OCI-LY7 (cell line): ENCODE measurements around the gene TMEM248. TPM values are rescaled to one million over a fixed set of nuclear protein-coding genes. Genes with fewer than 3 reads are reported as not detected.

ENCODE experiments used
- BruUV-seq: library from RNA; stranded (reverse); fragments of 400-500 nt; replicated peaks from 2 replicates; lab custom pipeline; 2021; lab: Mats Ljungman, UMichigan
- CTCF ChIA-PET: fragments of 300-600 bp; sonication (Branson Sonifier 250); formaldehyde crosslinking; loops from one replicate; lab custom pipeline; 2022; ENCODE audit warnings: antibody characterized with exemption; ENCODE audit not compliant: unreplicated experiment; lab: Charles Lee
- POLR2A ChIA-PET: fragments of 300-600 bp; sonication (Branson Sonifier 250); formaldehyde crosslinking; loops from one replicate; lab custom pipeline; 2022; ENCODE audit warnings: antibody characterized with exemption; lab: Charles Lee
- DNase-seq: peaks from one replicate; pipeline ENCODE4 v3.0.0-alpha.2; 2015; ENCODE audit warnings: low spot score
- H2AFZ ChIP-seq: fragments of 200-600 bp; sonication (generic), shearing (Covaris generic); 2 replicates; pipeline ENCODE4 v1.6.1; 2014; ENCODE audit warnings: mild to moderate bottlenecking, antibody characterized with exemption, low read length, moderate library complexity
- H3K27ac ChIP-seq: fragments of 200-600 bp; sonication (generic); 2 replicates; pipeline ENCODE4 v1.5.1; 2014; ENCODE audit warnings: mixed run types, low read depth, mild to moderate bottlenecking, moderate library complexity, low read length, inconsistent platforms; ENCODE audit not compliant: poor library complexity, severe bottlenecking
- H3K36me3 ChIP-seq: fragments of 200-600 bp; sonication (generic); 2 replicates; pipeline ENCODE4 v1.6.1; 2014; ENCODE audit warnings: mild to moderate bottlenecking, antibody characterized with exemption, low read length, moderate library complexity, mixed read lengths; ENCODE audit not compliant: insufficient read depth
- H3K4me1 ChIP-seq: fragments of 200-600 bp; sonication (generic); 2 replicates; pipeline ENCODE4 v1.5.1; 2014; ENCODE audit warnings: mild to moderate bottlenecking, low read length; ENCODE audit not compliant: insufficient read depth, poor library complexity, severe bottlenecking
- H3K4me2 ChIP-seq: fragments of 200-600 bp; sonication (generic); 2 replicates; pipeline ENCODE4 v1.6.1; 2014; ENCODE audit warnings: mild to moderate bottlenecking, low read length
- H3K4me3 ChIP-seq: fragments of 200-600 bp; sonication (generic); 2 replicates; pipeline ENCODE4 v1.5.1; 2014; ENCODE audit warnings: mild to moderate bottlenecking, low read depth, low read length; ENCODE audit not compliant: poor library complexity, severe bottlenecking
- H3K79me2 ChIP-seq: fragments of 200-600 bp; sonication (generic); 2 replicates; pipeline ENCODE4 v1.6.1; 2016; ENCODE audit warnings: low read depth, mild to moderate bottlenecking, low read length, moderate library complexity, mixed read lengths; ENCODE audit not compliant: insufficient read depth
- H3K9me2 ChIP-seq: fragments of 200-600 bp; sonication (generic); 2 replicates; pipeline ENCODE4 v1.6.1; 2016; ENCODE audit warnings: mild to moderate bottlenecking, low read length, mixed read lengths; ENCODE audit not compliant: insufficient read depth
- H3K9me3 ChIP-seq: fragments of 200-600 bp; sonication (generic); 2 replicates; pipeline ENCODE4 v1.6.1; 2014; ENCODE audit warnings: mild to moderate bottlenecking, mixed run types, low read length, mixed read lengths
- H4K20me1 ChIP-seq: fragments of 200-600 bp; sonication (generic); 2 replicates; pipeline ENCODE4 v1.6.1; 2014; ENCODE audit warnings: mild to moderate bottlenecking, antibody characterized with exemption, low read length, moderate library complexity, mixed read lengths; ENCODE audit not compliant: insufficient read depth
- CTCF ChIP-seq: fragments of 200-600 bp; sonication (generic); conservative IDR thresholded peaks from 2 replicates; pipeline ENCODE4 v1.5.1; 2014; ENCODE audit warnings: mild to moderate bottlenecking, antibody characterized with exemption, low read length, moderate library complexity, mixed read lengths
- EZH2phosphoT487 ChIP-seq: fragments of 200-600 bp; sonication (generic); IDR thresholded peaks from 2 replicates; pipeline ENCODE4 v1.6.1; 2018; ENCODE audit warnings: low read depth, borderline replicate concordance, mild to moderate bottlenecking, mixed run types, antibody characterized with exemption, low read length, moderate library complexity, mixed read lengths
- intact Hi-C: fragments of 100-400 bp; cut with micrococcal nuclease; formaldehyde crosslinking; loops from one replicate; pipeline ENCODE4 v1.10.0; 2022; ENCODE audit not compliant: unreplicated experiment
- total RNA-seq, 2 experiments: library from RNA; depleted of rRNA in 1 of 2; stranded (reverse); fragments of >200 nt in 1 of 2; shearing (Covaris generic) in 1 of 2; gene quantifications; 2 replicates each; pipeline ENCODE4 v1.2.3, GENCODE V29; 2014 to 2022

Gene TMEM248
- total RNA-seq, 2 experiments from 2014 or later = 76.5 to 88.8 TPM

- intact Hi-C loops = no loop called here
- Histone ChIP-seq H3K9me2 (no peaks in the 10 kb centered on the region), H3K4me1 (no peaks in the 10 kb centered on the region), H3K79me2 (peaks cover 74% of the 10 kb centered on the region), H3K36me3 (peaks cover 87% of the 10 kb centered on the region), H3K4me3 (no peak overlapping the region), H4K20me1 (0 out of 2 replicates have a peak, but pooled peaks cover 4% of the 10 kb centered on the region), H3K9me3 (no peaks in the 10 kb centered on the region; the same call in 1 of the 2 replicates), H3K27ac (no peak overlapping the region), H3K4me2 (no peak overlapping the region), H2AFZ (no peak overlapping the region)
- DNase-seq = no peak
- CTCF ChIA-PET = no interaction called here
- no peak for TF ChIP-seq CTCF
- TF ChIP-seq EZH2phosphoT487 = no peak
- BruUV-seq = no TSS peak
- POLR2A ChIA-PET = interaction anchor here (1.6 kb wide), 1 partner anchor 16 kb away, joined by 5 read pairs; no protein-coding TSS in a partner anchor
Measured at GRCh38 chr7:66937940-66938339, 16.9 kb downstream of the TMEM248 start.

DNA sequence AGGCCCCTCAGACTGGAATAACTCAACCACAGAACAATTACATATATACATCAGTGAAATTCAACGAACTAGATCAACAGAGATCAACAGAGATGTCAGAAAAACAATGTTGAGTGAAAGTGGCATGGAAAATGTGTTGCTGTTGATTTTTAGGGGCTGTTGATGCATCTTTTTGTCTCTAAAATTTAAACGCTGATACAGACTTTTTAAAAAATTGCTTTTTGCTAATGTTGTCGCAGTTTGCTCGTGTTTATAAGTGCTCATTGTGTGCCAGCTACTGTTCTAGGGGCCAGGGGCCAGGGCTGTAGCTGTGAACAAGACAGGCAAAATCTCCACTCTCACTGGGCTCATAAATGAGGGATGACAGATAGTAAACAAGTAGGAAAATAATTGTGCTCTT lies 18.3 kb downstream of the TMEM248 start:
- Histone ChIP-seq H2AFZ (no peak overlapping the region), H3K36me3 (peaks cover 90% of the 10 kb centered on the region), H3K9me3 (no peaks in the 10 kb centered on the region; the same call in 1 of the 2 replicates), H3K27ac (no peak overlapping the region), H3K4me1 (no peaks in the 10 kb centered on the region), H4K20me1 (0 out of 2 replicates have a peak, but pooled peaks cover 4% of the 10 kb centered on the region), H3K79me2 (peaks cover 62% of the 10 kb centered on the region), H3K4me3 (no peak overlapping the region), H3K4me2 (no peak overlapping the region), H3K9me2 (no peaks in the 10 kb centered on the region)
- BruUV-seq = no TSS peak
- CTCF ChIA-PET = no interaction called here
- intact Hi-C loops = no loop called here
- DNase-seq = no peak
- no peak for TF ChIP-seq CTCF
- POLR2A ChIA-PET = interaction anchor here (1.4 kb wide), 1 partner anchor 9 kb away, joined by 4 read pairs; no protein-coding TSS in a partner anchor

GRCh38 chr7:66946545-66946944 lies 25.5 kb downstream of the TMEM248 start:
- Histone ChIP-seq H4K20me1 (no peaks in the 10 kb centered on the region), H3K4me1 (no peaks in the 10 kb centered on the region), H2AFZ (no peak overlapping the region), H3K9me3 (no peaks in the 10 kb centered on the region), H3K27ac (no peak overlapping the region), H3K9me2 (no peaks in the 10 kb centered on the region), H3K4me2 (no peak overlapping the region), H3K4me3 (no peak overlapping the region), H3K36me3 (peaks cover 87% of the 10 kb centered on the region), H3K79me2 (no peaks in the 10 kb centered on the region)
- intact Hi-C loops = no loop called here
- no peak for DNase-seq
- CTCF ChIA-PET = no interaction called here
- BruUV-seq = no TSS peak
- TF ChIP-seq EZH2phosphoT487 (no peak), CTCF (no peak)
- POLR2A ChIA-PET = no interaction called here
